TTC549 (cell line): ENCODE results near the gene RAPSN.

Experiments used
- FAIRE-seq: peaks from 2 replicates; lab custom pipeline; 2012; peaks lifted over from hg19 to GRCh38; lab: Jason Lieb, UNC

Gene RAPSN

GRCh38 chr11:47431356-47432083, 17.4 kb downstream of the RAPSN start:
- FAIRE-seq, result no peak

- no peak for FAIRE-seq
Observed at GRCh38 chr11:47430524-47430923, 18.4 kb downstream of the RAPSN start.

- FAIRE-seq, result peak; percentile 91
Observed at GRCh38 chr11:47426062-47426956, 22.6 kb downstream of the RAPSN start, which contains the start of gene PSMC3. TSS of gene PSMC3 (minus strand) at chr11:47426439. CDS start at chr11:47426279, 160 bp downstream.

- FAIRE-seq, result no peak
Observed at GRCh38 chr11:47425611-47426010, 23.3 kb downstream of the RAPSN start.

- FAIRE-seq, result no peak
Observed at GRCh38 chr11:47418454-47419259, 30.3 kb downstream of the RAPSN start.

- FAIRE-seq, result no peak
Observed at GRCh38 chr11:47417712-47418111, 31.2 kb downstream of the RAPSN start.

GRCh38 chr11:47415949-47416472, 32.9 kb downstream of the RAPSN start:
- FAIRE-seq, result no peak

GRCh38 chr11:47415091-47415854, 33.7 kb downstream of the RAPSN start:
- FAIRE-seq, result no peak

- FAIRE-seq, result no peak
Observed at GRCh38 chr11:47414685-47415070, 34.3 kb downstream of the RAPSN start.

GRCh38 chr11:47413908-47414684, 34.8 kb downstream of the RAPSN start:
- no peak for FAIRE-seq

GRCh38 chr11:47413351-47413750, 35.6 kb downstream of the RAPSN start:
- no peak for FAIRE-seq

- FAIRE-seq, result no peak
Observed at GRCh38 chr11:47411884-47412746, 36.8 kb downstream of the RAPSN start.

- no peak for FAIRE-seq
Observed at GRCh38 chr11:47410370-47411264, 38.3 kb downstream of the RAPSN start.

- no peak for FAIRE-seq
Observed at GRCh38 chr11:47409440-47410369, 39.2 kb downstream of the RAPSN start.

- no peak for FAIRE-seq
Observed at GRCh38 chr11:47408598-47409439, 40.1 kb downstream of the RAPSN start.

GRCh38 chr11:47407746-47408590, 41.0 kb downstream of the RAPSN start, which contains the start of gene SLC39A13:
TSS of gene SLC39A13 (plus strand) at chr11:47408590. CDS start at chr11:47410095, 1,505 bp downstream.
- no peak for FAIRE-seq
